ENCODE data around the gene HELZ.
"Not testable (repeated sequence)": the region's sequence is repeated elsewhere in the genome, so short reads cannot be mapped to it uniquely, and the experiment has no call there.

Gene HELZ

DNA sequence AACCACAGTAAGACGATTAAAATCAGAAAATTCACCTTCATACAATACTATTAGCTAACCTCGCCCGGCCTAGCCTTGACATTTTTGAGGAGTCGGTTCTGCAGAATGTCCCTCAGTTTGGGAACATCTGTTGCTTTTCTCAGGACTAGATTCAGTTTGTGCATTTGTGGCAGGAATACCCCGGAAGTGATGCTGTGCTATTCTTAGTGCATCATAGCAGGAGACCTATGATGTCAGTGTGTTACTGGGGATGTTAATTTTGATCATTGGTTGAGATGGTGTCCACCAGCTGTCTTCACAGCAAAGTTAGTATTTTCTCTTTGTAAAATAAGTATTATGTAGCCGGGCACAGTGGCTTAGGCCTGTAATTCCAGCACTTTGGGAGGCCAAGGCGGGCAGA lies 21.5 kb upstream of the HELZ start:
- no peak for DNase-seq

DNA sequence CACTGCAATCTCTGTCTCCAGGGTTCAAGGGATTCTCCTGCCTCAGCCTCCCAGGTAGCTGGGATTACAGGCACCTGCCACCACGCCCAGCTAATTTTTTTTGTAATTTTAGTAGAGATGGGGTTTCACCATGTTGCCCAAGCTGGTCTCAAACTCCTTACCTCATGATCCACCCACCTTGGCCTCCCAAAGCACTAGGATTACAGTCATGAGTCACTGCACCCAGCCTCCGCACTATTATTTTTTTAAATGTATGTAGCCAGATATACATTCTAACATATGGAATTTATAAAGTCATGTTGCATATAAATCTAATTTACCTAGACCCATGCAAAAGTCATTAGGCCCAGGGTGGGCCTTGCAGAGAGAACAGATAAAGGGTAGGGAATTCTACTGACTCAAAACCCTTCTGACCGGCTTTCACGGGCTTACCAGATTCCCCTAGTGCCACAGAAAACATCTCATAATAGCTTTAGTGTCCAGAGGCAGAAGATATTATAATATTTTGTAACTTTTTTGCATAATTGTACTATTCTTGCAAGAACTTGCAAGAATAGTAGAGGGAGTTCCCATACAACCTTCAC lies 20.5 kb upstream of the HELZ start:
- DNase-seq, result no peak

DNA sequence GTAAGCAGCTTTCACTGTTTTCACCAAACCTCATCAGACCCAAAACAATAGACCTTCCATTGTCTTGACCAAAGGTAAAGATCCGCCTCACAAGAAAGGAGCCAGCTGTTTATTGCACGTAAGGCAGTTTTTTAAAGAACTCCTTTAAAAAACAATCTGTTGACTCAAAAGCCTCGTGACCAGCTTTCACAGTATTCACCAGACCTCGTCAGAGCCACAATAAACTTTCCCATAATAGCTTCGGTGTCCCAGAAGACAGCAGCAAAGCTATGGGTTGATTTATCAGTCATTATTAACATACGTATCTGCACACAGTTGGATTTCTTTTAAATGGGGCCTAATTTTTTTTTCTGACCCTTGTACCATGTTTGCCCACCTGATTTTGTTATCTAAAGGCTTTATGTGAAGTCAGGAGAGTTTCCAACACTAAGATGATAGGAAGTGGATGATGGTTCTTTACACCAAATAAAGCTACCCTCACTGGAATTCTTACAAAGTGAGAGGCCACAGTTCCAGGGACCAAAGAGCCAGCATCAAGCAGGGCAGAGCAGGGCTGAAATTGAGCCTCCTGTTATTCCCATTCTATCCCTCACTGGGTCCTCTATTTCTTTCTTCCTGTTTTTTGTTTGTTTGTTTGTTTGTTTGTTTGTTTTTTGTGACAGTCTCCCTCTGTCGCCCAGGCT lies 17.6 kb upstream of the HELZ start:
- no peak for DNase-seq

DNA sequence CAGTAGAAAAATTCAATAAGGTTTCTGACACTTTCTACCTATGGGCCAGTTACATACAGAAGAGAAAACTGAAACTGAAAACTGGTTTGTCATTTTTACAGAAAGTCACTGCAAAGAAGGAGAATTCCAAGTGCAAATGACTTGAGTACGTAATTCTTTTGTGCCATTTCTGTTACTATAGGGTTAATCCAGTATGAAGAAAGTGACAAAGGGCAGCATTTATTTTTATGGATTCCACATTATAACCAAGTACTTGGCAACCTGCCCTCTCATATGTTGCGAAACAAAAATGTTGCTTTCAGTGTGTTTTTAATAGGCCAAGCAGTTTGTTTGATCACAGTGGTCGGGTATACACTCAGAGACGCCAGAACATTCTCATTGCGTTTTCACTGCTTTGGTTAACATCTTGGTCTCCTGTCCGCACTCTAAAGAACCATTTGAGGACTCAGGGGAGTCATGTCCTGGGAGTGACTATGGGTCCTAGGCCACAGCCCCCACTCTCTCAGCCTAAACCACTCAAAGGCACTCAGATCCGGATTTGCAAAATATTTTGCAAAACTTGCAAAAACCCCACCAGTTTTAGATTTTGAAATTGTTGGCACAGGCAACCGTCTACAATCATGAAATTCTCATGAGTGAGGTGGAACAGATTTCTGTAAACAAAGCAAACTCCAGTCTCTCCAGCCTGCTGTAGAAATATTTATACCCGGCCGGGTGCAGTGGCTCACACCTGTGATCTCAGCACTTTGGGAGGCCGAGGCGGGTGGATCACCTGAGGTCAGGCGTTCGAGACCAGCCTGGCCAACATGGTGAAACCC lies 15.4 kb upstream of the HELZ start:
- DNase-seq, result no peak

DNA sequence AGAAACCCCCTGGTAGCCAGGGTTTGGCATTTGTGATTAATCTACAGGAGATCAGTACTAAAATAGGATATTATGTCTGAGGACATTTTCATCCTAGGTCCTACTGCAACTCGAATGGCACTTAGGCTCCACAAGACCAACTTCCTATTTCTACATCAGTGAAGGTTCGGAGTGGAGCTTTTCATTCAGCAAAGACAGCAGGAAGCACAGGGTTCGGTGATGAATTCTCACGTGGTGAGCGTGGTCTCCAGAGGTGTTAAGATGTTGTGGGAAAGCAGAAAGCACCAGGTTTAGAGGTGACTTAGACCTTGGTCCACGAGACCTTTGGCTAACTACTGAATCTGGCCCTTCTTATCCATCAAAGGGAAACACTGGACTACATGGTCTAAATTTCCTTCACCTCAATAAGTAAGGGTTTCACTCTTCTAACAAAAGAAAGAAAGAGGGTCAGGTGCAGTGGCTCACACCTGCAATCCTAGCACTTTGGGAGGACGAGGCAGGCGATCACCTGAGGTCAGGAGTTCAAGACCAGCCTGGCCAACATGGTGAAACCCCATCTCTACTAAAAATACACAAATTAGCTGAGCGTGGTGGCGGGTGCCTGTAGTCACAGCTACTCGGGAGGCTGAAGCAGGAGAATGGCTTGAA lies 13.9 kb upstream of the HELZ start:
- DNase-seq, result no peak

DNA sequence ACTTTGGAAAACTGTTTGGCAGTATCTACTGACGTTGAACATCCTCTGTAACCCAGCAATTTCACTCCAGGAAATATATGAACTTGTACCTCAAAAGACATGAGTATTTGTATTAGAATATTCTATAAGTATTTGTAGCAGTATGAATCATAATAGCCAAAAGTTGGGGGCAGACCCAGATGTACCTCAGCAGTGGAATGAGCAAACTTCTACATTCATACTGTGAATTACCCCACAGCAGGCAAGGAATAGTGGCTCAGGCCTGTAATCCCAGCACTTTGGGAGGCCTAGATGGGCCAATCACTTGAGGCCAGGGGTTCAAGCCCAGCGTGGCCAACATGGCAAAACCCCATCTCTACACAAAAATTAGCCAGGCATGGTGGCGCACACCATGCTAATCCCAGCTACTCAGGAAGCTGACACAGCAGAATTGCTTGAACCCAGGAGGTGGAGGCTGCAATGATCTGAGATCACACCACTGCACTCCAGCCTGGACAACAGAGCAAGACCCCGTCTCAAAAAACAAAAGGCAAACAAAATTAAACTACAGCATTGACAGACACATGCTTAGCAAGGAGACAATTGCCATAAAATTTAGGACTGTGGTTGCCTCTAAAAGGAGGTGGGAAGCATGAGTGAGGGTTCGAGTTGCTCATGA lies 11.2 kb upstream of the HELZ start:
- DNase-seq, result no peak

DNA sequence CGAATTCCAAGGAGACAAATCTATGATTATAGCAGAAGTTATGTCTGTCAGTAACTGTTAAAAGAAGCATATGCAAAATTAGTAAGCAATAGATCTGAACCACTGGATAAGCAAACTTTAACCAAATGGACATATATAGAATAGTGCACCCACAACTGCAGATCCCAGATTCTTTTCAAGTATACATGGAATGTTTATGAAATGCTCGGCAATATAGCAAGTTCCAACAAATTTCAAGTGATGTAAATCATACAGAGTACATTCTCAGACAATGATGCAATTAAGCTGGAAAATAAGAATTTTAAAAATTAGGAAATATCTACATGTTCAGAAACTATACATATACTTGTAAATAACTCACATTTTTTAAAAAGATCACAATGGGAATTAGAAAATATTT lies 8.4 kb upstream of the HELZ start:
- DNase-seq, result no peak

DNA sequence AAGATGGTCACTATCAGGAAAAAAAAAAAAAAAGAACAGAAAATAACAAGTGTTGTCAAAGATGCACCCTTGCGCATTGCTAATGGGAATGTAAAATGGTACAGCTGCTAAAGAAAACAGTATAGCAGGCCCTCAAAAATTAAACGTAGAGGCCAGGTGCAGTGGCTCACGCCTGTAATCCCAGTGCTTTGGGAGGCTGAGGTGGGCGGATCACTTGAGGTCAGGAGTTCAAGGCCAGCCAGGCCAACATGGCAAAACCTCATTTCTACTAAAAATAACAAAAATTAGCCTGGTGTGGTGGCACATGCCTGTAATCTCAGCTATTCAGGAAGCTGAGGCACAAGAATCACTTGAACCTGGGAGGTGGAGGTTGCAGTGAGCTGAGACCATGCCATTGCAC lies 6.6 kb upstream of the HELZ start:
- DNase-seq, result not testable (repeated sequence)

DNA sequence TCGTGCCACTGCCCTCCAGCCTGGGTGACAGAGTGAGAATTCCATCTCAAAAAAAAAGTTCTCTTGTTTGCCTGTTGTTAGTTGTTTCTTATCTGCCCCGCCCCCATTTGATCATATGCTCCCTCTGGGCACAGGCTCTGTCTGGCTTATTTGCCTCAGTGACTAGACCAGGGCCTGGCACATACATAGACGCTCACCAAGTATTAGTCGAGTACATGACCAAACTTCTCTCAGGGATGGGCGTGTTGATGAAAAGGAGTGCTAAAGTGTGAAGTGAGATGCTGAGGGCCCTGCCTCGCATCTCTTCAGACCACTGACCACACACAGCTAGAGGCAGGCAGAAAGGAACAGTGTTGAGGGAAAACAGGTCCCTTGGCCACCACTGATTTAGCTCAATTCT lies 3.3 kb upstream of the HELZ start:
- no peak for DNase-seq

DNA sequence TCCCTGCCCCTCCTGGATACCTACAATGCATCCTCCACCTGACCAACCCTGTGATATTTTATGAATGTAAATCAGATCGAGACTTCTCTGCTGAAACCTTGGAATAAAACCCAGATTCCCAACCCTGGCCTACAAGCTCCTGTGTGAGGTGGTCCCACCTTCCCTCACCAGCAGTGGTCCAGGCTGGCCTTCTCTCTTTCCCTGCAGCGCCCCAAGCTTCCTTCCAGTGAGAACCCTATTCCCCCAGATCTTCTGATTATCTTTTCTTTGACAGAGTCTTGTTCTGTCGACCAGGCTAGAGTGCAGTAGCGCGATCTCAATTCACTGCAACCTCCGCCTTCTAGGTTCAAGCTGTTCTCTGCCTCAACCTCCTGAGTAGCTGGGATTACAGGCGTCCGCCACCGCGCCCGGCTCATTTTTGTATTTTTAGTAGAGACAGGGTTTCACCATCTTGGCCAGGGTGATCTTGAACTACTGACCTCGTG lies 2.5 kb upstream of the HELZ start:
- no peak for DNase-seq

DNA sequence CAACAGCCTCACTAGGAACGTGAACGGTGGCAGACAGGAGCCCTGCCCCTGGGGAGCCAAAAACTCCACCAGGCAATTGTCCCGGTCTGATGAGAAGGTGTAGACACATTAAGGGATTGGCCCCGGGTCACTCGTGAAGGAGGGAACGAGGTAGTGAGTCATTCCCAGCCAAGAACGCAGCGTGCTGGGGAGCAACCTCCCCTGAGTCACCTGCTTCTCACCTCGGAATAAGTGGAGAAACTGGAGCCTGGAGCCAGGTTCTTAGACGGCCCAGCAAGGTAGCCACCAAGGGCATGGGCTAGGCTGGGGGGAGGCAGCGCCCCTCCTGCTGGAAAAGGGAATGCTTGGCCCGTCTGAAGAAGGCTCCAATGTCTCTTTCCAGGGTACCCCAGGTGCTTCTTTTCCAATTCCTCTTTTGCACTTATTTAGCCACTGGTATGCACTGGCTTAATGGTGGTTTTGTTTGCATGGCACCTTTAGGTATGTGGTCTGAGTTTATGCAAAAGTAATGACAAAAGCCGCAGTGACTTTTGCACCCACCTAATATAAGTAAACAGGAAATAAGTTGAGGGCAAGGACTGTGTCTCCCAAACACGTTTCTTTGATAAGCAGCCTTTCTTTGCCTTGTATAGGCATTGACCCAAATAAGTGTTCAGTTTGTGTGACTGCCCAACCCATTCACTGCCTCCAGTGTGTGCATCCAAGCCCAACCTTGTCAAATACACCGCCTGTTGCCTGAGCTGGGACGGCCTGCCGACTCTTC lies 1.8 kb upstream of the HELZ start:
- DNase-seq, result no peak

DNA sequence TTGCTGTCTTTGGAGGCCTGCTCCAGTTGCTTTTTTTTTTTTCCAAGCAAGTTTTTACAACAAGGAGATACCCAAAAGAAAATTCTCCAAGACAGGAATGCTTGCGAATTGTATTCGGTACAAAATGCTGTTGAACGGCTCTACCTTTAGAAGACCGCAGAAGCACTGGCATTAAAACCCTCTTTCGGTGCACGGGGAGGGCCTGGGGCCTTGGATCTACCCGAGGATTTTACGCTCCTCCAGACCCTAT lies 1.3 kb upstream of the HELZ start:
- DNase-seq, result no peak

DNA sequence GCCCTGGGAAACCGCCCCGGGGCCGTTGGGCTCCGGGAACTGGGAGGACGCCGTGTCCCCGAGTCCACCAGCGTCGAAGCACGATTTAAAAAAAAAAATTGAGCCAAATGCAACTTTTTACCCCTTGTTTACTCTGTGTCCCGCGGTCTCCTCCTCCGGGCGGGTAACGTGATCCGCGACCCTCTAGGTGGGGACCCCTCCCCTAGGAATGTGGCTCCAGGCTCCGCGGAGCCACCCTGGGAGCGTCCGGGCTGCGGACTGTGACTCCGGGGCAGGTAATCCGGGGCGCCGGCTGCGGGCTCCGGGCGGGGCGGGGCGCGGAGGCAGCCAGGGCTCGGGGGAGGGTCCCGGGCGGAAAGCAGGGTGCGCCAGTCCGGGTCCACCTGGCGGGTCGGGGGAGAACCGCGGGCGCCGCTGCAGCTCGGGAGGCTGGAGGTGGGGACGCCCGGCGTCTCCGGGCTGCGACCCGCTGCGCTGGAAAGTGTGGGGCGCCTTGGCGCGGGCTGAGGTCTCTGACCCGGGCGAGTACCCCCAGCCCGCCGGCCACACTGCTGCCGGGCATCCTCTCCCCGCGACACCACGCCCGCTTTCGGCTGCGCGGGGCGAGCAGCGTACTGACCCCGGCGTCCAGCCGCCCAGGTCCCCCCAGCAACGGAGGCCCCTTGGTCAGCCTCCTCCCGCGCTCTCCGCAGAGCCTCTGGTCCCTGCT lies 852 bp upstream of the HELZ start:
- peak; percentile 13 for DNase-seq

DNA sequence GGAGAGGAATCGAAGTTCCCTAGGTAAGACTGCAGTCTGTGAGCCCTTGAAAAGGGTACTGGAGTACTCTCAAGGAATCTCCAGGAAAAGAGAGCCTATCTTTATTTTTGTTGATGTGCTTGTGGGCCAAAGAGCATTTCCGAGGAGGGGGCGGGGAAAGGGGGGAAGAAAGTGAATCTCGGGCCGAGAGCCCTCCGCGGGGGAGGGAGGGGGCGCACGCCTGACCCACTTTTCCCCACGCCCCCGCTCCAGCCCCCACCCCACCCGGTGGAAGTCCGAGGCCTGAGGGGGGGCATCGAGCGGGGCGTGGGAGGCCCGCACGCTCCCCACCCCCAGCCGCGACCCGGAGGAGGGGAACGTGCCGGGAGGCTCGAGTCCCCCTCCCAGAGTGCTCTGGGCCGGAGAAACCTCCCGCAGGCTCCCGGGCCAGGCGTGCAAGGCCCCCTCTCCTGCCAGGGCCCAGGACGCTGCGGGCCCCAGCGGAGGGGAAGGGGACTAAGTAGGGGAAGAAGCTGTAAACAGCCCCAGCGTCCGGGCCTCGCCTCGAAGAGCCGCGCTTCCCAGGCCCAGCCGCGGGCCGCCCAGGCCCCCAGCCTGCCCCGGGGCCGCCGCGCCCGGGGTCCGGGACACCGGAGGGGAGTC lies 444 bp downstream of the HELZ start:
- DNase-seq, result no peak

DNA sequence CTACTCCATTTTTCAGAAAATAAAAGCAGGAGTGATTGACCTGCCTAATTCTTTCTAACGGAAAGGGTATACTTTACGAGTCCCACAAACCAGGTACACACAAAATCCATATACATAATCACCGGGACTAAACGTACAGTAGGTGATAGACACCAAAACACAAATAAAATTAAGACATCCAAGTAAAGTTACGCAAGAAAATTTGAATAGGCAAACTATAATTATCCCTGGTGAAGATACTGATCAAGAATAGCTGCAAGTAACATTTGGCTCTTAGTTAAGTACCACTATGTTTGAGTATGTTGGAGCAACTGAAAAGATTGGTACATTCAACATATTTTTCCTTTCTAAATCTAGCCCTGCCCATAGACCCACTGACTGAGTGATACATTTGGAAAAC lies 1.7 kb downstream of the HELZ start:
- DNase-seq, result no peak

DNA sequence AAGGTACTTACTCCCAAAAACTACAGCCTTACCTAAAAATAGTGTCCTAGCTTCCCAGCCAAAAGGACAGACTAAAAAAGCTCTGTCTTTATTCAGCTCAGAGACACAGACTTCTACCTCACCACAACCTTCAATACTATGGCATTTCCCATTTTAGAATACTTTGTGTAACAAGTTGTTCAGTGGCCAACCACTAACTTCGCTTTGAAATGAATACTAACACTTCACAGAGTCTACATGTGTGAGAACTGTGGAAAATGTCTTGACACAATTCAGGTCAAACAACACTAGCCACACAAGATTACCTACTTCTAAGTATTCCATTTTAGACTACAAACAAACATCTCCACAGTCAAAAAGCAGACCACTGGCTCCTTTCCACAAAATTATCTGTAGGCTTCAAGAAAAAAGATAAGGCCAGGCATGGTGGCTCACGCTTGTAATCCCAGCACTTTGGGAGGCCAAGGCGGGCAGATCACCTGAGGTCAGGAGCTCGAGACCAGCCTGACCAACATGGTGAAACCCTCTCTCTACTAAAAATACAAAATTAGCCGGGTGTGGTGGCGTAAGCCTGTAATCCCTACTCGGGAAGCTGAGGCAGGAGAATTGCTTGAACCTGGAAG lies 3.2 kb downstream of the HELZ start:
- DNase-seq, result no peak

DNA sequence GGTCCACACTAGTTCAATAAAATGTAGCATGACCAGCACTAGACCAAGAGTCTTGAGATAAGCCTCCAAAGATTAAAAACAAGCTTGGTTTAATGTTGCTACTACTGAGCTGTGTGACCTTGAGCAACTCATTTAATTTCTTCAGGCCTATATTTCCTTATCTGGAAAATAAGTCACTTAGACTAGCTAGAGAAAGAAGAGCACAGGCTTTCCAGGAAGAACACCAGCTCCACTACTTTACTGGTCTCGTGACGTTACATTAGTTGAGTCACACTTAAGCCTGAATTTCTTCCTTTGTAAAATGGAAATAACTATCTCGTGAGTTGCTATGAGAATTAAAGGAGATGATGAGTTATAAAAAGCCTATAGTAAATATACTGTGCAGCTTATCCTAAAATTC lies 5.4 kb downstream of the HELZ start:
- DNase-seq, result no peak

DNA sequence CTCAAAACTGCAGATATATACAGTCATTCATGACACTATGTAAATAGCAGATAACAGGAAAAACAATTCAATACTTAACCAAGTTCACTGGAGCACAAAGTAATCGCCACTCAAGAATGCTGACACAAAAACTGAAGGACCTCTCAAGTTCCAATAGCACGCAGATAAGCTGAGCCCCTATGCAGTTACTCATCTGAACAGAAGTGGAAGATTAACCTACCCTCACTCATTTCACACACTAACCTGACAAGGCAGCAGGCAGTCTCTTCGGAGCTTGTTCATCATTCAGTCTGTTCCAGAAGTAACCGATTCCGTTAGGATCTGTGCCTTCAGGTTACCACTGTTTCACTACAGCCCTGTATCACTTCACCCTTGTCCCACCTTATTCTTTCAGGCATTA lies 6.0 kb downstream of the HELZ start:
- DNase-seq, result no peak

DNA sequence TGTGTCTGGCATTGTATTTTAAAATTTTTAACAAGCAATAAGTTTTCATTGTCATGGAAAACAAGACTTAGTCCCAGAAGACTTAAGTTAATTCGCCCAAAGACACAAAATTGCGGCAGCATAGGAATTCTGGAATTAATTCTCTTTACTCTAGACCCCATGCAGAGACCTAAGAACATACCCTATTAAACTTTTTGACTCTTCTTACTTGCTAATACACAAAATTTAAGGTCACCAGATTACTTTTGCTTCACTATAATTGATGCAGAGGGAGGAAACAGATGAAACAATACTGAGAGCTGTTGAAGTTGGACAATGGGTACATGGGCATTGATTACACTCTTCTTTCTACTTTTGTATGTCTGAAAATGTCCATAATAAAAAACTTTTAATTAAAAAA lies 12.6 kb downstream of the HELZ start:
- no peak for DNase-seq

DNA sequence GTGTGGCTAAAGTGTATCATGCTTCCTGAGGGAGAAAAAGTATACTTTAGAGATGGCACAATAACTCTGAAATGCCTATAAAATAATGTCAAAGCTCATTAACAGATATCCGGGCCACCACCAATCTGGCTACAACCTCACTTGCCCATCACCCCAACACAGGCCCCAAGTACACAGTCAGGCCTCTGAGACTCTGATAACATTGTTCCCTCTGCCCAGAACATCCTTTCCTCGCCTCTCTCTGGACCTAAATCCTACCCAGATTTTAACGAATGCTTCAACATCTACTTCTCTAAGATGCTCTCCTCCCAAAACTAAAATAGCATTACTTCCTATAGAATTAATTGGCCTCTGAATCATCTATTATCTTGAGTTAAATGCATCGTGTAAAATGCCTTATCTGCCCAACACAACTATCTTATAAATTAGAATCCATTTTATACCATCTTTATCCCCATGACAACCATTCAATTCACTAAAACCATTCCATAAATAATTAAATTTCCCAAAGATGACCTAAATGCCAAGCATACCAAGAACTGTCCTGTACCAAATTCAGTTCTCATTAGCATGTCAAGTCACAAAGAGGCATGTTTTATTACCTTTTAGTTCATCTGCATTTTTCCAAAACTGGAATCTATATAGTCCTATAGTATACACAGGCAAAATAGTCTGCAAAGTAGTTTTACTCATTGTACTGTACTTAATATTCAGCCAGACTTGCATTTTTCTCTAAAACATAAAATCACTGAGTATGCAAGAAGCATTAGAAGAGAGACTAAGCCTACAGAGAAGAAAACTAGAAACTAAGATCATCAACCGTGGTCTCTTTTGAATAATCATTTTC lies 15.7 kb downstream of the HELZ start:
- no peak for DNase-seq

Data from NCI-H1105 (cell line).